Anterior cingulate cortex (tissue), 58 donors: ENCODE data around the gene RGS9.
"Not testable (repeated sequence)": the region's sequence is repeated elsewhere in the genome, so short reads cannot be mapped to it uniquely, and the experiment has no call there.

Experiments
- DNase-seq, 58 donors: peaks; one replicate each; lab custom pipeline; 2025; lab: John Stamatoyannopoulos, UW

Gene RGS9

GRCh38 chr17:65109990-65110680, 27.0 kb upstream of the RGS9 start:
- no peak for DNase-seq

GRCh38 chr17:65115839-65116238, 21.3 kb upstream of the RGS9 start:
- peak in 1 of 58 donors; percentile 12 for DNase-seq

- not testable (repeated sequence) for DNase-seq
Observed at GRCh38 chr17:65116515-65116914, 20.7 kb upstream of the RGS9 start.

GRCh38 chr17:65117384-65118035, 19.7 kb upstream of the RGS9 start:
- DNase-seq, result no peak

DNA sequence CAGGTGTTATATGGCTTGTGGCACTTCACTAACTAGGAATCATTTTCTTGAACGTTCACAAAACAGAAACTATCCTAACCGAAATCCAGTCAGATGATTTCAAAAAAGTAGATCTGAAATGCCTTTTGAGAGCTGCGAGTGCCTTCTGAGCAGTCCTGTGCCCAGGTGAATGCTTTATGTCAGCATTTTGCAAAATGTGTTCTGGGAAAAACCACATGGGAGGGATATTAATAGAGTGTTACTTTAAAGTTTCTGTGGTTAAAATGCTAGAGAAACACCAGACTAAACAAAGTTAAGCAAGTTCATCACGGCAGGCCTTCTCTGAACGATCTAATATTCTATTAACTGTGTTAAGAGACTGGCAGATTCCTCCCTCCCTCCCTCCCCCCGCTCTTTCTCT, 15.8 kb upstream of the RGS9 start:
- DNase-seq, result no peak

- DNase-seq, result no peak
Observed at GRCh38 chr17:65121916-65122806, 15.0 kb upstream of the RGS9 start.

- DNase-seq, result peak in 56 of 58 donors; percentile 41 to 84 (median 71)
Observed at GRCh38 chr17:65122836-65123756, 14.1 kb upstream of the RGS9 start.

DNA sequence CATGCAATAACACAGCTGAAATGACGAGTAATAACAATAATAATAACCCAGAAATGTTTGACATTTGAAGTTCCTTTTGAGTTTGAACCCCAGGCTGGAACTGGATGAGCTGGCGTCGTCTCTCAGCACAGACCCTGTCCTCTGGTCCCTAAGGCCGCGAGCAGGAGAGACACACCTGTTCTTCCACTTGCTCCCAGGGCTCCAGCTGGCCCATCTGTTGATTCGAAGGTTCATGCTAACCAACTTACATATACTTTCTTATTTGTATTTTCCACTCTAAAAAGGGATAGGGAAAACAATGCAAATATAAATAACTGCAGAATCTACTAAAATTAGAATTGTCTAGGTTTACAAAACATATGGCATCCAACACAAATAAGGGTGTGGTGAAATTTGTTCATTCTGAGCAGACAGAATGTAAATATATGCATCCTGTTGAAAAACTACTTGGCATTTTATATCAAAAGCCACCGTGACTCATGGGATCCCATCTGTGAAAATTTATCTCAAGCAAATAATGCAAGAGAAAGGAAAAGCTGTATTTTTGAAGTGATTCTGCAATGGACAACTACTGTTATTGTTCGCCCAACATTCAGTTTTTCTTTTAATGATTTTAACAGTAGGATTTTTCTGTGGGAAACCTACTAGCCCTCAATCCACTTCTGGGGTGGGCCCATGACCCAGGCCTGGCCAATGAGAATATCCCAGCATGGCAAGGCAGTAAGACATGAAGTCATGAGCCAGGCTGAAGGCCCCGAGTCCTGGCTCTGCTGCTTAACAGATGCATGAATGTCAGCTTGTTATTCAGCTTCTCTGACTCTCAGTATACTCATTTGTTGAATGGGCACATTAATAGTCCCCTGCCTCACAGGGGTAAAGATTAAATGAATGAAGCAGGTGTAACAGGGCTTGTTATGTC, 13.2 kb upstream of the RGS9 start:
- DNase-seq, result no peak

GRCh38 chr17:65130832-65131231, 6.3 kb upstream of the RGS9 start:
- DNase-seq, result no peak

- DNase-seq, result no peak
Observed at GRCh38 chr17:65131240-65131639, 5.9 kb upstream of the RGS9 start.

DNA sequence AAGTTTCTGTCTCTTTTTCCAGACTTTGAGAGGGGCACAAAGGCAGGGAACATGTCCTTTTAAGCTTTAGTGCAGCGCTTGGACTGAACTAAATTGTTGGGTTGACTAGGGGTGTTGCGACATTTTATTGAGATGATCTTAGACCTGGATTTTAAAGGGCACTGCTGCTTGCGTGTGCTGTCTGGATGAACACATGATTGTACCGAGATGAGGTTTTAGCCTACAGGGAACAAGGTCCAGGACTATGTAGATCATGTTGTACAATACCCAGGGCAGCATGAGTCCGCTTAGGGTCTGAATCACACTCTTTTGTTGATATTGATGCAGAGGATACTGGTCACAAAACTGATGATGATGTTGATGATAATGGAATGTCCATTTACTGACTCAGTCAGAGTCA, 5.2 kb upstream of the RGS9 start:
- DNase-seq, result no peak

- no peak for DNase-seq
Observed at GRCh38 chr17:65134035-65134434, 3.1 kb upstream of the RGS9 start.

- no peak for DNase-seq
Observed at GRCh38 chr17:65139101-65139764, 2.1 kb downstream of the RGS9 start.

GRCh38 chr17:65142247-65142646, 5.1 kb downstream of the RGS9 start:
- DNase-seq, result no peak

DNA sequence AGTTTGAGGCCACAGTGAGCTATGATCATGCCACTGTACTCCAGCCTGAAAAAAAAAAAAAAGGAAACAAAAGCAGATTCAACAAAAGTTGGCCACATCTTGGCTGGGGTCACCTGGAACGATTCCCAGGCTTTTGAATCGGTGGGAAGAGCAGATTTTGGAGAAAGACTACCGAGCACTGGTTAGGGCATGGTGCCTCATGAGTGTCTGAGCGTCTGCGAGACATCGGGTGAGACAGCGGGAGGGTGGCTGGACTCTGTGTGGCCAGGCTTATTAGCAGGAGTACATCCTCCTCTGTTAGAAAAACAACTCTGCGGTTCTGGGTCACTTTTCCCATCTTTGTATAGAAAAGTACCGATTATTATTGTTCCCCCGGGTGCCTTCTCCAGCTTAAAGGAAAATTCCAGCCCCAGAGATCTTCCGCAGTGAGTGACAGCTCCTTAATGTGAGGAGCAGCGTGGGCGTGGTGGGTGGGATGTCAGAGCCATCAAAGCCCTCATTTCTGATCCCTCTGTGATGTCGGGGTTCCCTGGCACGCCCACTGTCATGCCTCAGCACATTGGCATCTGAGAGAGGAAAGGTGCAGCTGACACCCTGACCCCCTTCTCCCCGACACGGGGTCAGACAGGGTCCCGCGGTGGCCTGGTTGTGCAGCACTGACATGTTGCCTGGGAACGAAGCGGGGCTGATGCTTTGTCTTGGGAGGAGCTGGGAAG, 6.9 kb downstream of the RGS9 start:
- peak in 14 of 58 donors; percentile 1 to 64 (median 6) for DNase-seq

GRCh38 chr17:65145743-65146142, 8.6 kb downstream of the RGS9 start:
- peak in 1 of 58 donors; percentile 50 for DNase-seq

DNA sequence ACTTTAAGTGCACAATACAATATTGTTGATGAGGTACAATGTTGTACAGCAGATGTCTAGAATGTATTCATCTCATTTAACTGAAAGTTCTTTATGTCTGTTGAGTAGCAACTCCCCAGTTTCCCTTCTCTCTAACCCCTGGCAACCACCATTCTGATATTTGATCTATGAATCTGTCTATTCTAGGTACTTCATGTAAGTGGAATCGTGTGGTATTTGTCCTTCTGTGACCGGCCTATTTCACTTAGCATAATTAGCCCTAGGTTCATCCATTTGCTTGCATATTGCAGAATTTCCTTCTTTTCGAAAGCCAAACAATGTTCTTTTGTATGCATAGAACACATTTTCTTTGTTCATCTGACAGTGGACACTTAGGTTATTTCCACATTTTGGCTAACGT, 10.8 kb downstream of the RGS9 start:
- no peak for DNase-seq
